GM12872 (cell line): ENCODE results near the gene PRKG1.

Experiments used
- TF ChIP-seq, protein P1 (sequence below): IDR thresholded peaks from 3 replicates; pipeline ENCODE4 v1.5.1; 2011; ENCODE audit warnings: low read depth, mild to moderate bottlenecking, low read length, moderate library complexity; ENCODE audit not compliant: insufficient read depth

The PRKG1 gene

GRCh38 chr10:51935341-51935740 is 861.1 kb downstream of the PRKG1 start:
- TF ChIP-seq, protein P1, sequence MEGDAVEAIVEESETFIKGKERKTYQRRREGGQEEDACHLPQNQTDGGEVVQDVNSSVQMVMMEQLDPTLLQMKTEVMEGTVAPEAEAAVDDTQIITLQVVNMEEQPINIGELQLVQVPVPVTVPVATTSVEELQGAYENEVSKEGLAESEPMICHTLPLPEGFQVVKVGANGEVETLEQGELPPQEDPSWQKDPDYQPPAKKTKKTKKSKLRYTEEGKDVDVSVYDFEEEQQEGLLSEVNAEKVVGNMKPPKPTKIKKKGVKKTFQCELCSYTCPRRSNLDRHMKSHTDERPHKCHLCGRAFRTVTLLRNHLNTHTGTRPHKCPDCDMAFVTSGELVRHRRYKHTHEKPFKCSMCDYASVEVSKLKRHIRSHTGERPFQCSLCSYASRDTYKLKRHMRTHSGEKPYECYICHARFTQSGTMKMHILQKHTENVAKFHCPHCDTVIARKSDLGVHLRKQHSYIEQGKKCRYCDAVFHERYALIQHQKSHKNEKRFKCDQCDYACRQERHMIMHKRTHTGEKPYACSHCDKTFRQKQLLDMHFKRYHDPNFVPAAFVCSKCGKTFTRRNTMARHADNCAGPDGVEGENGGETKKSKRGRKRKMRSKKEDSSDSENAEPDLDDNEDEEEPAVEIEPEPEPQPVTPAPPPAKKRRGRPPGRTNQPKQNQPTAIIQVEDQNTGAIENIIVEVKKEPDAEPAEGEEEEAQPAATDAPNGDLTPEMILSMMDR = no peak

DNA sequence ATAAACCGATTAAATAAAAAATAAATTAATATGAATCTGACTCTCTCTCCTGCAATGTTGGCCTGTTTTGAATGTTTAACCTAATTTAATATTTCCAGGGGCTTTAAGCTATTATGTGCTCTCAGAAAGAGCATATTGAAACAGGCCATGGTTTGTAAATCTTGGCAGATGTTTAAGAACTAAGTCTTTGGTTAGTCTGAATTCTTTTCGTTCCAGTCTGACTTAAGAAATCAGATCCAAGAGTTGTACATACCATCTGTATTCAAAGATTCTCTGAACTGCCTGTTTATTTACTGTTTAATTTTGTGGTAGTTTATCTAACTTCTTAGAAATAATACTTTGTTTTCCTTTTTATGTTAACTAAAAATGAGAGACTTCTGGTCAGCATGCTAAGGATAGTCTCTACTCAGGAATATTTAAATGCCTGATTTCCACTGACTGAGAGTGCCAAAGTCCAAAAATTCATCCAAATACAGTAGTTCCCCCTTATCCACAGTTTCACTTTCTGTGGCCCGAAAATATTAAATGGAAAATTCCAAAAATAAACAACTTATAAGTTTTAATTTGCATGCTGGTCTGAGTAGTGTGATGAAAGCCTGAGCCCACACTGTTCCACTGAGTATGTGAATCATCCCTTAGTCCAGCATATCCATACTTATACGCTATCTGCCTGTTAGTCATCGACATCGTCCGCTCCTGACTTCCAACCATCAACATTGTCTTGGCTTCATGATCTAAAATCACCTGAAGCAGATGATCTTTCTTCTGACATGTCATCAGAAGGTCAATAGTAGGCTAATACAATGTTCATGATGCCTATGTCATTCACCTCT is 863.2 kb downstream of the PRKG1 start:
- TF ChIP-seq, protein P1 = no peak

DNA sequence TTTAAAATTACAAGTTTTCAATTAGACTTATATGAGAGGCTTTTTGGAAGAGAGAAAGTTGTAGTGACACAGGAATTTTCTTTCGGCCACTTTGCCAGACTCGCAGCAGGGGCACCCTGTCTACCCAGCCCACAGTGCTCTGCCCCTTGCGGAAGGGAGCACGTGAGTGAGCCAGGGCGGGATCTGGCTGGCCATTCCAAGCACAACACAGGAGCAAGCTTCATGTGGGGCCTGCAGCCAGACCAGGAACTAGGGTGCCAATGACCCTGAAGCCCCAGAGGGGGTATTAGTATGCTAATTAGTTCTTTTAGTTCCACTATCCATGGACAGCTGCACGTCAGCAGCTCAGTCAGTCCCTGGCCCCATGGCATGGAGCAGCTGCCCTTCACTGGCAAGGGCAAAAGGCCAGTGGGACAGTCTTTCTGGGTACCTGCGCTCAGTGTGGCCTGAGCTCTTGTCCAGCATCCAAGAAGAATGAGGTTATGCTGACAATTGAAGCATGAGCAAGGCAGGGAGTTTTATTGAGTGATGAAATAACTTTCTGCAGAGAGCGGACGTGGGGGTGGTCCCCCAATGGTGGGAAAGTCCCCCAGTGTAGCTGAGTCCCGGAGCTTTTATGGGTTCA is 876.2 kb downstream of the PRKG1 start:
- TF ChIP-seq, protein P1 = no peak

DNA sequence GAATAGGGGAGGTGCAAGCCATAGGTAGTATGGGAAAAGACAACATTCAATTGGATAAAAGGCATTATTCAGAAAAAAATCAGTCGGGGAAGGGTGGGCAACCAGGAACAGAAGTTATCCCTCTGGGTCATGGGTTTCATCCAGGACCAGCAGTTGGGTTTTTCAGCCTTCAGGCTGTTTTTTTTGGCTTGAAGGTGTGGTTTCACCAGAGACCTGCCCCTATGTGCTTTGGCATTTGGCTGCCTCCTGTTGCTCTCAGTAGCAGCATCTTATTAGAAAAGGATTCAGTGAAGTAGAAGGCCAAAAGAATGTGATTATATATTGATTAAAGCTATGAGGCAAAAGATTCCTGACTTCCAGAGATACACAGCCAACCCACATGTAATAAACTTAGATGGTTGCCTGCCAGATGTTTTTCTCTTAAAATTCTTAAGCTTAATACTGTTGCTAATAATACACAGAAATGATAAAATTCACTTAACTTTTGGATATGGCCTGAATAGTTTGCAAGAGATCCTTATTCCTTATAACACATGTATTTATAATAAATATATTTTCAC is 876.8 kb downstream of the PRKG1 start:
- TF ChIP-seq, protein P1 = no peak

DNA sequence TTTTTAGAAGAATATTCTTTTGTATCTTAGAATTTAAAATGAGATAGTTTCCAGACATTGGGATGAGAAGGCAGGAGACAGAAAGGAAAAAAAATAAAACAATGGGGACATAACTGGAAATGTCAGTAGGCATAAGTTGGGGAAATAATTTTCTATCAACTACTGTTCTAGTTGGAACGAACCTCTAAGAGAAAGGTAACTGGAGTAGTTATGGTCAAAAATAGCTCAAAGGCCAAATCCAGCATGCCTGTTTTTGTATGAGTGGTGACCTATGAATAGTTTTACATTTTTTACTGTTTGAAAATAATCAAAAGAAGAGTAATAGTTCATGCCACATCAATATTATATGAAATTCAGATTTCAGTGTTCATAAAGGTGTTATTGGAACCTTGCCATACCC is 877.3 kb downstream of the PRKG1 start:
- TF ChIP-seq, protein P1 = no peak

DNA sequence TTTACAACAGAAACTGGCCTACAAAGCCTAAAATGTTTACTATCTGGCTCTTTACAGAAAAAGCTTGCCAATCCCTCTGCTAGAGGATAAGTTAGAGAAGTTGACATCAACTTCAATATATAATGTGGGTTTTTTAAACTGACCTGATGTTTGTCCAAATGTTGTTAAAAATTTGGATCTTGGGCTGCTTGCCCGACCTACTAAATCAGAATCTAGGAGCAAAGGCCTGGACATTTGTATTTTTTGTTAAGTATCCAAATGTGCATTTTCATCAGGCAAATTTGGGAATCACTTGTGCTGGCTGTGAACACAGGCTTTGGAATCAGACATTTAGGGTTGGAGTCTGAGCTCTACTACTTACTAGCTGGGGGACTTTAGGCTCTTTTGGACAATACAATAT is 877.8 kb downstream of the PRKG1 start:
- TF ChIP-seq, protein P1 = no peak

DNA sequence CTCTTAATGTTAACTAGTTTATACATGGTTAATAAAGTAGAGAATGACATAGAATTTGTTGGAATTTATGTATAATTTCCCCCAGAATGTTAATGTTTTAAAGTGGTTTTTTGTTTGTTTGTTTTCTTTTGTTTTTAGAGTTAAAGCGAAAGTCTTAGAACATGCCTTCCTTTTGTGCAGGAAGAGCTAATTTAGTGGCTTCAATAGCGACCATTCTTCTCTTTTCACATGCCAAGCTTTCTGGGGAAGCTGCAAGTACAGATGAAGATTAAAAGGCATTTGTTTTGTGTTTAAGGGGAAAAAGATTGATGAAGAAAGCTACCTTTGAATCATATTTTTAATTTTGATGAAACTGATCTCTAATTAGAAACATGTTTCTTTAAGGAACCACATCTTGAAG is 881.4 kb downstream of the PRKG1 start:
- TF ChIP-seq, protein P1 = no peak
